ENCODE data around the gene CTNNBL1. TPM values are rescaled to one million over a fixed set of nuclear protein-coding genes. Genes with fewer than 3 reads are reported as not detected.

The CTNNBL1 gene
- polyA plus RNA-seq, 1 of the 3 experiments (the other 2 are of a cell fraction) = 29.5 TPM

GRCh38 chr20:37848706-37849105 lies 154.9 kb downstream of the CTNNBL1 start:
- Histone ChIP-seq H3K36me3 (replicated peaks in 1 of 2; ENCODE audit: control insufficient read depth in 1 of 2, insufficient read depth in 2 of 2, low read length in 1 of 2) (peaks cover 0 to 33% of the 10 kb centered on the region in 2 experiments), H3K27ac (ENCODE audit: low read depth in 2 of 2, low read length in 1 of 2) (no peak overlapping the region), H3K79me2 (ENCODE audit: insufficient read depth) (no peaks in the 10 kb centered on the region), H3K4me2 (no peak overlapping the region), H3K27me3 (ENCODE audit: insufficient read depth) (no peaks in the 10 kb centered on the region), H3K9ac (no peak overlapping the region), H3K9me3 (no peaks in the 10 kb centered on the region), H3K4me3 (ENCODE audit: low read depth in 2 of 2, low read length in 1 of 2) (no peak overlapping the region), H3K9me2 (no peaks in the 10 kb centered on the region), H3K4me1 (ENCODE audit: control insufficient read depth in 1 of 2, insufficient read depth in 2 of 2, low read depth in 1 of 2, low read length in 1 of 2) (peaks cover 0 to 9% of the 10 kb centered on the region in 2 experiments; a peak in 1 of 4 replicates), H2AFZ (ENCODE audit: low read depth) (no peak overlapping the region), H4K20me1 (ENCODE audit: insufficient read depth) (no peaks in the 10 kb centered on the region), H3F3A (replicated peaks; ENCODE audit: insufficient read depth) (no peaks in the 10 kb centered on the region)
- WGBS (ENCODE audit: low lambda C conversion rate) = 88% methylated on average over 5 of the region's 5 CpGs
- ChIA-PET CTCF (interaction anchor here (1.2 kb wide), 1 partner anchor 10 kb away, joined by 3 read pairs; no protein-coding TSS in a partner anchor), POLR2A (no interaction called here)
- DNase-seq = no peak
- TF ChIP-seq TCF12 (IDR thresholded peaks at IDR 0.05) (no peak), RCOR1 (IDR thresholded peaks at IDR 0.05; ENCODE audit: low read length) (no peak), EP300 (IDR thresholded peaks at IDR 0.05; ENCODE audit: borderline replicate concordance in 1 of 2, low read depth in 1 of 2, low read length in 1 of 2) (no peak), CHD2 (IDR thresholded peaks at IDR 0.05; ENCODE audit: low read length, partially characterized antibody) (no peak), SMC3 (IDR thresholded peaks at IDR 0.05; ENCODE audit: low read depth, low read length) (no peak), GATA2 (CRISPR knock-in tag; IDR thresholded peaks at IDR 0.05) (no peak), NFIC (IDR thresholded peaks at IDR 0.05; ENCODE audit: borderline replicate concordance) (no peak), POLR2AphosphoS5 (IDR thresholded peaks at IDR 0.05; ENCODE audit: low read depth, low read length) (no peak), FOXJ3 (CRISPR knock-in tag; IDR thresholded peaks at IDR 0.05) (no peak), RXRA (IDR thresholded peaks at IDR 0.05; ENCODE audit: borderline replicate concordance, low read depth) (no peak), FOSL2 (IDR thresholded peaks at IDR 0.05; ENCODE audit: borderline replicate concordance, low read depth) (no peak), ELF1 (IDR thresholded peaks at IDR 0.05) (no peak), SIN3A (IDR thresholded peaks at IDR 0.05; ENCODE audit: borderline replicate concordance, low read depth, low read length) (no peak), MXI1 (IDR thresholded peaks at IDR 0.05; ENCODE audit: low read depth, low read length) (no peak), PBX3 (IDR thresholded peaks at IDR 0.05) (no peak), EZH2phosphoT487 (IDR thresholded peaks at IDR 0.05; ENCODE audit: borderline replicate concordance, low read depth) (no peak)

GRCh38 chr20:37849156-37849555 lies 155.3 kb downstream of the CTNNBL1 start:
- ChIA-PET CTCF (interaction anchor here (1.2 to 1.5 kb wide), 2 partner anchors 9 to 11 kb away, joined by 3 to 4 read pairs; no protein-coding TSS in a partner anchor), POLR2A (no interaction called here)
- H3K9ac ChIP-seq = no peak overlapping the region
- peaks cover 0 to 9% of the 10 kb centered on the region in 2 experiments; a peak in 1 of 4 replicates for H3K4me1 ChIP-seq (ENCODE audit: control insufficient read depth in 1 of 2, insufficient read depth in 2 of 2, low read depth in 1 of 2, low read length in 1 of 2)
- WGBS (ENCODE audit: low lambda C conversion rate) = 96% methylated on average over 9 of the region's 9 CpGs
- H2AFZ ChIP-seq (ENCODE audit: low read depth) = no peak overlapping the region
- no peaks in the 10 kb centered on the region for H3K9me2 ChIP-seq
- no peaks in the 10 kb centered on the region for H3K27me3 ChIP-seq (ENCODE audit: insufficient read depth)
- no peak overlapping the region for H3K4me2 ChIP-seq
- no peak for DNase-seq
- H4K20me1 ChIP-seq (ENCODE audit: insufficient read depth) = no peaks in the 10 kb centered on the region
- H3F3A ChIP-seq (replicated peaks; ENCODE audit: insufficient read depth) = no peaks in the 10 kb centered on the region
- H3K4me3 ChIP-seq (ENCODE audit: low read depth in 2 of 2, low read length in 1 of 2) = no peak overlapping the region
- H3K27ac ChIP-seq (ENCODE audit: low read depth in 2 of 2, low read length in 1 of 2) = no peak overlapping the region
- no peaks in the 10 kb centered on the region for H3K9me3 ChIP-seq
- H3K79me2 ChIP-seq (ENCODE audit: insufficient read depth) = no peaks in the 10 kb centered on the region
- H3K36me3 ChIP-seq (replicated peaks in 1 of 2; ENCODE audit: control insufficient read depth in 1 of 2, insufficient read depth in 2 of 2, low read length in 1 of 2) = peaks cover 0 to 35% of the 10 kb centered on the region in 2 experiments
- TF ChIP-seq REST (IDR thresholded peaks at IDR 0.05; ENCODE audit: low read depth, low read length) = no peak
- no peak for TF ChIP-seq ZBTB33 (IDR thresholded peaks at IDR 0.05; ENCODE audit: borderline replicate concordance, low read depth)
- TF ChIP-seq TAF1 (IDR thresholded peaks at IDR 0.05; ENCODE audit: borderline replicate concordance, low read depth, low read length) = no peak
- no peak for TF ChIP-seq RXRA (IDR thresholded peaks at IDR 0.05; ENCODE audit: borderline replicate concordance, low read depth)
- TF ChIP-seq EP300 (IDR thresholded peaks at IDR 0.05; ENCODE audit: borderline replicate concordance in 1 of 2, low read depth in 1 of 2, low read length in 1 of 2) = no peak
- TF ChIP-seq MAX (IDR thresholded peaks at IDR 0.05; ENCODE audit: low read depth) = no peak
- no peak for TF ChIP-seq TCF12 (IDR thresholded peaks at IDR 0.05)
- TF ChIP-seq TEAD4 (IDR thresholded peaks at IDR 0.05; ENCODE audit: borderline replicate concordance, insufficient read depth) = no peak
- TF ChIP-seq GABPA (IDR thresholded peaks at IDR 0.05; ENCODE audit: low read depth) = no peak
- TF ChIP-seq CHD2 (IDR thresholded peaks at IDR 0.05; ENCODE audit: low read length, partially characterized antibody) = no peak
- no peak for TF ChIP-seq FOXM1 (IDR thresholded peaks at IDR 0.05; ENCODE audit: low read depth)

Data from SK-N-SH (cell line).